ENCODE measurements around the gene MAML3.

DNA sequence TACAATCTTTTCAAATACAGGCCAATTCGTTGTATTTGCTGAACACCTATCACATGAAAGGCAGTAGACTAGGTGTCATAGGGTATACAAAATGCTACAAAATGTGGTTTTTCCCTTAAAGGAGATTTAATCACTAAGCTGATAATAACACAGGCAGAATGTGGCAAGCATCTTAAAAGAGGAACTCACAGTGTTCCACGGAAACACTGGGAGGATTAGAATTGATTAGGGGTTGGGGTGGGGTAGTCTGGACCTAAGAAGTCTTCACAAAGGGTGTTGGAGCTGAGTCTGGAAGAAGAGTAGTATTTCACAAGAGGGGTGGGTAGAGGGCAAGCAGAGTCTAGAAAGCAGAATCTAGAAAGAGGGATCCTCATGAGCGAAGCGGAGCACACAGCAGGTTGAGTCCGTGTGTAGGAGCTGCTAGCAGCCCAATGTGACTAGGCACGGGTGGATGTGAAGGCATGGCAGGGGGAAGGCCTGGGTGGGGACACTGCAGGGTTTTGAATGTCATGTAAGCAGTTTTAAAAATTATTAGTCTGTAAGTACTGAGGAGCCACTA, 364.8 kb downstream of the MAML3 start:
- TF ChIP-seq, protein P1, sequence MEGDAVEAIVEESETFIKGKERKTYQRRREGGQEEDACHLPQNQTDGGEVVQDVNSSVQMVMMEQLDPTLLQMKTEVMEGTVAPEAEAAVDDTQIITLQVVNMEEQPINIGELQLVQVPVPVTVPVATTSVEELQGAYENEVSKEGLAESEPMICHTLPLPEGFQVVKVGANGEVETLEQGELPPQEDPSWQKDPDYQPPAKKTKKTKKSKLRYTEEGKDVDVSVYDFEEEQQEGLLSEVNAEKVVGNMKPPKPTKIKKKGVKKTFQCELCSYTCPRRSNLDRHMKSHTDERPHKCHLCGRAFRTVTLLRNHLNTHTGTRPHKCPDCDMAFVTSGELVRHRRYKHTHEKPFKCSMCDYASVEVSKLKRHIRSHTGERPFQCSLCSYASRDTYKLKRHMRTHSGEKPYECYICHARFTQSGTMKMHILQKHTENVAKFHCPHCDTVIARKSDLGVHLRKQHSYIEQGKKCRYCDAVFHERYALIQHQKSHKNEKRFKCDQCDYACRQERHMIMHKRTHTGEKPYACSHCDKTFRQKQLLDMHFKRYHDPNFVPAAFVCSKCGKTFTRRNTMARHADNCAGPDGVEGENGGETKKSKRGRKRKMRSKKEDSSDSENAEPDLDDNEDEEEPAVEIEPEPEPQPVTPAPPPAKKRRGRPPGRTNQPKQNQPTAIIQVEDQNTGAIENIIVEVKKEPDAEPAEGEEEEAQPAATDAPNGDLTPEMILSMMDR (IDR thresholded peaks at IDR 0.05; ENCODE audit: insufficient read depth, low read length) = no peak
- TF ChIP-seq POLR2AphosphoS5 (IDR thresholded peaks at IDR 0.05; ENCODE audit: low read depth) = no peak
- TF ChIP-seq, protein P2, sequence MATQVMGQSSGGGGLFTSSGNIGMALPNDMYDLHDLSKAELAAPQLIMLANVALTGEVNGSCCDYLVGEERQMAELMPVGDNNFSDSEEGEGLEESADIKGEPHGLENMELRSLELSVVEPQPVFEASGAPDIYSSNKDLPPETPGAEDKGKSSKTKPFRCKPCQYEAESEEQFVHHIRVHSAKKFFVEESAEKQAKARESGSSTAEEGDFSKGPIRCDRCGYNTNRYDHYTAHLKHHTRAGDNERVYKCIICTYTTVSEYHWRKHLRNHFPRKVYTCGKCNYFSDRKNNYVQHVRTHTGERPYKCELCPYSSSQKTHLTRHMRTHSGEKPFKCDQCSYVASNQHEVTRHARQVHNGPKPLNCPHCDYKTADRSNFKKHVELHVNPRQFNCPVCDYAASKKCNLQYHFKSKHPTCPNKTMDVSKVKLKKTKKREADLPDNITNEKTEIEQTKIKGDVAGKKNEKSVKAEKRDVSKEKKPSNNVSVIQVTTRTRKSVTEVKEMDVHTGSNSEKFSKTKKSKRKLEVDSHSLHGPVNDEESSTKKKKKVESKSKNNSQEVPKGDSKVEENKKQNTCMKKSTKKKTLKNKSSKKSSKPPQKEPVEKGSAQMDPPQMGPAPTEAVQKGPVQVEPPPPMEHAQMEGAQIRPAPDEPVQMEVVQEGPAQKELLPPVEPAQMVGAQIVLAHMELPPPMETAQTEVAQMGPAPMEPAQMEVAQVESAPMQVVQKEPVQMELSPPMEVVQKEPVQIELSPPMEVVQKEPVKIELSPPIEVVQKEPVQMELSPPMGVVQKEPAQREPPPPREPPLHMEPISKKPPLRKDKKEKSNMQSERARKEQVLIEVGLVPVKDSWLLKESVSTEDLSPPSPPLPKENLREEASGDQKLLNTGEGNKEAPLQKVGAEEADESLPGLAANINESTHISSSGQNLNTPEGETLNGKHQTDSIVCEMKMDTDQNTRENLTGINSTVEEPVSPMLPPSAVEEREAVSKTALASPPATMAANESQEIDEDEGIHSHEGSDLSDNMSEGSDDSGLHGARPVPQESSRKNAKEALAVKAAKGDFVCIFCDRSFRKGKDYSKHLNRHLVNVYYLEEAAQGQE (IDR thresholded peaks at IDR 0.05; ENCODE audit: insufficient replicate concordance, low read depth) = no peak

Measured in HL-60 (cell line).